NOMO-1 (cell line): ENCODE data around the gene IL34.
A peak's percentile ranks its signal among the peaks of the same experiment; 100 is the strongest.
"Not testable (repeated sequence)": the region's sequence is repeated elsewhere in the genome, so short reads cannot be mapped to it uniquely, and the experiment has no call there.

Experiments used
- DNase-seq, 2 experiments: peaks; one replicate each; lab custom pipeline; 2025; ENCODE audit not compliant: unreplicated experiment in 2 of 2; lab: John Stamatoyannopoulos, UW

Gene IL34

DNA sequence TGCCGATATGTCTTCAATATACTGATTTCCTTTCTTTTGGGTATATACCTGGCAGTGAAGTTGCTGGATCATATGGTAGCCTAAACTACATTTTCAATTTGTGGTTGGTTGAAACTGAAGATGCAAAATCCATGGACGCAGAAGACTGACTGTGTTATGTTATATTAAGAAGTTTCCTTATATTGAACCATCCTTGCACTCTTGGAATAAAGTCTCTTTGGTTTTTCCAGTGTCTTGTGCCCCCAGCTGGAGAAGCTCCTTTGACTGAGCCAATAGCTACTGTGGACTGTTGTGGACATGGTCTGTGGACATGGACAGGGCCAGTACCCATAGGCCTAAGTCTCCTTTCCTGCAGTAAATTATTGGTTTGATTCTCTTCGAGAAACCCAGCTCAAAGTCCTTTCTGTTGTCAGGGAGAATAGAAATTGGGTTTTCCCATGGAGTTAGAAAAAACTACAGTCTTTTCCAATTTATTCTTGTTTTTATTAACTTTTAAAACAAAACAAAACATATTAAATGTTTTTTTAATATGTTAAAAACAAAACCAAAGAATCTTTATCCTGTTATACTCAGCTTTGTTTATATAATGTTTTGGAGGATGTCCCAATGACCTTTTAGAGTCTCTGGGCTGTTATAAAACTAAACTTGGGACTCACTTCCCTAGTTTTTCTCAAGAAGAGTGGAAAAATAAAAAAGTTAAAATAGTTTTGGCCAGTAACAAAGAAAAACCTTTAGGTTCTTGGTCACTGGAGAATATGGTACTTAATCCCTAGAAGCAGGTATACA lies 15.2 kb upstream of the IL34 start:
- no peak for DNase-seq

DNA sequence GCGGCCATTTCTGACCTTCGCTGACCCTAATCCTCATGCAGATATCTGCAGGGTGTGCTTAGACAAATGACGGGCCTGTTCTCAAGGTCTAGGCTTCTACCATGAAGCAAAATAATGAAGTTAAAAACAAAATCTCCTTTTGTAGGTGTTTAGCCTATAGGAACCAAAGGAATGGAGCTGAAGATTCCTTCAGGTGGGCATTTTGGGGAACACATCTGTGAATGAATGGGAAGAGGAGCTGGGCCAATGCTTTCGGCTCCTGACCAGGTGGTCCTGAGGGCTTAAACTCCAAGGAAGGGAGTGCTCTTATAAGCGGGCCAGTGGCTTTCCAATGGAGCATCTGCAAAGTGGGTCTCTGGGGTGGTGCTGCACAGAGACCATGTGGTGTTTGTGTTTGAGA lies 14.1 kb upstream of the IL34 start:
- DNase-seq = no peak

DNA sequence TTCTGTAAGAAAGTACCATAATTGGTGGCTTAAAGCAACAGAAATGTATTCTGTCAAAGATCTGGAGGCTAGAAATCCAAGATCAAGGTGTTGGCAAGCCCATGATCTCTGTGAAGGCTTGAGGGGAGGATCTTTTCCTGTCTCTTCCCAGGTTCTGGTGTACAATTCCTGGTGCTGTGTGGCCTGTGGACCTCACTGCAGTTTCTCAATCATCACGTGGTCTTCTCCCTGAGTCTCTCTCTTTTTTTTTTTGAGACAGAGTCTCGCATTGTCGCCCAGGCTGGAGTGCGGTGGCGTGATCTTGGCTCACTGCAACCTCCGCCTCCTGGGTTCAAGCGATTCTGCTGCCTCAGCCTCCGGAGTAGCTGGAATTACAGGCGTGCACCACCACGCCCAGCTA lies 12.7 kb upstream of the IL34 start:
- DNase-seq = not testable (repeated sequence)

DNA sequence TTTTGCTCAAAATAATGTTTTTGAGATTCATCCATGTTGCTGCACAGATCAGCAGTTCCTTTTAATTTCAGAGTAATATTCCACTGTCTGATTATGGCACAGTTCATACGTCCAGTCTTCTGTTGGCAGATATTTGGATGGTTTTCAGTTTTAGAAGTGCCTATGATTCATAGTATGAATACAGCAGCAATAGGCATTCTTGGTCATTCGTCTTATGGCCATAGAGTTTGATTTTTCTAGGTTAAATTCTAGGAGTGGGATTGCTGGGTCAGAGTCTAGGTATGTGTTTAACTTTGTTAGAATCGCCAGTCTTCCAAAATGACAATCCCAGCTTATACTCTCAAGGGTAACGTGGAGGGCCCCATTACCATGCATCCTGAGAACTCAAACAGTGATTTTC lies 11.5 kb upstream of the IL34 start:
- no peak for DNase-seq

DNA sequence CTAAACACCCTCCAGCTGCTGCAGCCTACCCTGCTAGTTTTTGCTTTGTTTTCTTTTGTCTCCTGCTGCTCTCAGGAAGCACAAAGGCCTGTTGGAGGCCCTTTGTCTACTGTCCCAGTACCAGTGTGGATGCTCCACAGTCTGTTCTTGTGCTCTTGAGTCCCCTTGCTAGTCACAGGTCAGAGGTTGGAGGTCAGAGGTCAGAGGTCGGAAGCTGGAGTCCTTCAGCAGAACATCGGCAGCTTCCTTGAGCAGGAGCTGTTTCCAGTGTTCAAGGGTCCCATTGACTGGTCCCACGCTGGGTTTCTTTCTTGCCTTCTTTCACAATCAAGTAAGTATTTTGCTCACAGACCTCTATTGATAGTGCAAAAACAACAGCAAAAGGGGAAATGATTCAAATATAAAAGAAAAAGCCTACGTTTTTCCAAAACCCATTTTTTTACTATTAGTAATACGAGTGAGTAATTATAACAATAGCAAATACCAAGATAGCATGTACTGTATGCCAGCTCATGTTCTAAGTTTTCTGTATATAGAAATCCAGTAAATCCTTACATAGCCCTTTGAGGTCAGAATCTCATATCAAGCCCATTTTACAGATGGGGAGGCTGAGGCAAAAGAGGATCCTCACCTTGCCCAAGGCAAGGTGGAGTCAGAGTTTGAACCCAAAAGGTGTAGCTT lies 10.9 kb upstream of the IL34 start:
- no peak for DNase-seq

DNA sequence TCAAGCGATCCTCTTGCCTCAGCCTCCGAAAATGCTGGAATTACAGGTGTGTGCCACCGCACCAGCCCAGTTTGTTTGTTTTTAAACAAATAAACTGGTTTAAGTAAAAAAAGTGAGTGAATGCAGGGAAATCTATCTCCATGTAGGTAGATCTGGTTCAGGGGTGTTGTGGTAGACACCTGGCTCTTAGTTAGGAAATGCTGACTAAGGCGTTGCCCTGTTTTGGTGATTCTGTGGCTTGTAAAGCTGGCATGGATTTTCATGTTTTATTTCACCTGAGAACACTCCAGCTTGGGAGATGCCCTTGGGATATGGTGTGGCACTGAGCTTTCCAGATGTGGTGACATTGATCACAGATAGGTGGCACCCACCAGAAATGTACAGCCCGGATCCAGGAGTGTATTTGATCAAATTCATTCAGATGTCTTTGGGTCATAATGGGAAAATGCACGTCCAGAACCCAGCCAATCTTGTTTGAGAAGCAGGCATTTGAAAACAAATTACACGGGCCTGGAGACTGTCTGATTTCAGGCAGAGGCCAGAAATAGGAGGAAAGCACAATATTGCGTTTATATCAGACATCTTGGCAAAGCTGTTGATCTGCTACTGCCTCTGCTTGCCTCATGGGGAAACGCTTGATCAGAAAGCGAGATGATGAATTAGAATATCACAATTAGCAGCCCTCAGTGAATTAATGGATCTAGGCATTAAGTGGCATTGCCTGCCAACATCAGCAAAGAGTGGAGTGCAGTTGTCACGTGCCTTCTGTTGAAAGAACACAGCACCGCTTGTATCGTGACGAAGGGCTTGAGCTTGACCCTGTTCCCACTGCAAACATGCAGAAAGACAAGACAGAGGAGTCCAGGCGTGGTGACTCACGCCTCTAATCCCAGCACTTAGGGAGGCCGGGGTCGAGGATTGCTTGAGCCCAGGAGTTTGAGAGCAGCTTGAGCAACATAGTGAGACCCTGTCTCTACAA lies 7.3 kb upstream of the IL34 start:
- DNase-seq = no peak

DNA sequence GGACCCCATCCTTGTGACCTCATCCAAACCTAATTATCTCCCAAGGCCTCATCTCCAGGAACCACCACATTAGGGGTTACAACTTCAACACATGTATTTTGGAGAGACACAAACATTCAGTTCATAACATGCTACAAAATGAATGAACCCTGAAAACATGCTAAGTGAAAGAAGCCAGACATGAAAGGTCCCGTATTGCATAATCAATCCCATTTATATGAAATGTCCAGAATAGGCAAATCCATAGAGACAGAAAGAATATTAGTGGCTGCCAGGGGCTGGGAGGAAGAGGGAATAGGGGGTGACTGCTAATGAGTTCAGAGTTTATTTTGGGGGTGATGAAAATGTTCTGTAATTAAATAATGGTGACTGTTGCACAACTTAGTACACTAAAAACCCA lies 3.7 kb upstream of the IL34 start:
- DNase-seq = no peak

DNA sequence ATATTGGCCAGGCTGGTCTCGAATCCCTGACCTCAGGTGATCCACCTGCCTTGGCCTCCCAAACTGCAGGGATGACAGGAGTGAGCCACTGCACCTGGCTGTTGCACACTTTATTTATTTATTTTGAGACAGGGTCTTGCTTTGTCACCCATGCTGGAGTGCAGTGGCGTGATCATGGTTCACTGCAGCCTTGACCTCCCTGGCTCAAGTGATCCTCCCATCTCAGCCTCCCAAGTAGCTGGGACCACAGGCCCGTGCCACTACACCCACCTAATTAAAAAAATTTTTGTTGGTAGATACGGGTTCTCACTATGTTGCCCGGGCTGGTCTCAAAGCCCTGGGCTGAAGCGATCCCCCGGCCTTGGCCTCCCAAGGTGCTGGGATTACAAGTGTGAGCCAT lies 3.1 kb upstream of the IL34 start:
- not testable (repeated sequence) for DNase-seq

DNA sequence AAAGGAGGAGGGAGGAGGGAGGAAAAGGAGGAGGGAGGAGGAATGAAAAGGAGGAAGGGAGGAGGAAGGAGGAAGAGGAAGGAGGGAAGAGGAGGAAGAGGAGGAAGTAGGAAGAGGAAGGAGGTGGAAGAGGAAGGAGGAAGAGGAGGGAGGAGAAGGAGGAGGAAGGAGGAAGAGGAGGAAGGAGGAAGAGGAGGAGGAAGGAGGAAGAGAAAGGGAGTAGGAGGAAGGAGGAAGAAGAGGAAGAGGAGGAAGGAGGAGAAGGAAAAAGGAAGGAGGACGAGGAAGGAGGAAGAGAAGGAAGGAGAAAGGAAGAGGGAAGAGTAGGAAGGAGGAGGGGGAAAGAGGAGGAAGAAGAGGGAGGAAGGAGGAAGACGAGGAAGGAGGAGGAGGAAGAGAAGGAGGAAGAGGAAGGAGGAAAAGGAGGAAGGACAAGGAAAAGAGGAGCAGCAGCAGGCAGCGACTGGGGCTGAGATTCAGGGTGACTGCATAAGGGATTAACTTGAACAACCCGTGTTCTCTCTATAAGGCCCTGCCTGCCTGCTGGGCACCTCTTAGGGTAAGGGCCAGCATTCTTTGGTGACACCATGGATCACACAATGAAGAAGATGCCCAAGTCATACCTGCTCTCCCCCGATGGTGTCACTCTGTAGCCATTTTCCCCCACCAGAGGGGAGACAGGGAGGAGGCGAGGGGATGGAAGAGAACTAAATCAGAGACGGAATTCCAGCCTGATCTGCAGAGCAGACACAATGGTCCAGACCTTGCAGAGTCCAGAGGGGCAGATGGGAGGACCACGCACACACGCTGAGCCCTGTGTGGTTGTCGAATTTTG lies 1.4 kb upstream of the IL34 start:
- no peak for DNase-seq

DNA sequence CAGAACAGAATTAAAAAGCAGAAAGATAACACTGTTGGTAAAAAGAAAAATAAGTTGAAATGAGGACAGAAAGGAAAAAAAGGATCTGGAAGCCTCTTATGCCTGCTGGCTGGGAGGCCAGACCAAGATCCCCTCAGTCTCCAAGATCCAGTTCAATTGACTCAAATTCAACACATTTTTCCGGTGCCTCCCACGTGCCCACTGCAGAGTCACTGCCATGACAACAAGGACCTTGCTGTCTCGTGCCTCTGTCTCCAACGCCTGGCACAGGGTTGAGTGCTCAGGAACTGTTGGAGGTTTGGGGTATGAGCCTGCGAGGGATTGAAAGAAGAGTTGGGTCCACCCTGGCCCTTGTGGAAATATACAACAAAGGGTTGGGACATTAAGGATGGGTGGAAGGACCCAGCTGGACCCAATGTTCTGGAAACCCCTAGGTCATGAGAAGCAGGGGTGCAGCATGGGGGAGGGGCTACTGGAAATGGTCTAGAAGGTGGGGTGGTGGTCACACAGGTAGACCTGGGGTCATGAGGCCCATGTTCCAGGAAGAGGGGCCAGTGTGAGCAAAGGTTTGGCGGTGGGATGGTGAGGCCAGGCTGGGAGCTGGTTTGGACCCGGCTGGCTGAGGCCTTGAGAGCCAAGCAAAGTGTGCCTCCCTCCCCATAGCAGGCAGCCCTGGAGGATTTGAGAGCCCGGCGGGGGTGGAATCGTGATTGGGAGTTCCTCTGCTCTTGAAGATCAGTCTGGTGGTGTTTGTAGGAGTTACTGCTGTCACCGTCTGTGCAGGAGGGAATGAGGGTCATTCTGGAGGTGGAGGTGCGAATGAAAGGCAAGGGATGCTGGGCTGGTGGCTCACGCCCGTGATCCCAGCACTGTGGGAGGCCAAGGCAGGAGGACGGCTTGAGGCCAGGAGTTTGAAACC lies 1.3 kb downstream of the IL34 start:
- no peak for DNase-seq

DNA sequence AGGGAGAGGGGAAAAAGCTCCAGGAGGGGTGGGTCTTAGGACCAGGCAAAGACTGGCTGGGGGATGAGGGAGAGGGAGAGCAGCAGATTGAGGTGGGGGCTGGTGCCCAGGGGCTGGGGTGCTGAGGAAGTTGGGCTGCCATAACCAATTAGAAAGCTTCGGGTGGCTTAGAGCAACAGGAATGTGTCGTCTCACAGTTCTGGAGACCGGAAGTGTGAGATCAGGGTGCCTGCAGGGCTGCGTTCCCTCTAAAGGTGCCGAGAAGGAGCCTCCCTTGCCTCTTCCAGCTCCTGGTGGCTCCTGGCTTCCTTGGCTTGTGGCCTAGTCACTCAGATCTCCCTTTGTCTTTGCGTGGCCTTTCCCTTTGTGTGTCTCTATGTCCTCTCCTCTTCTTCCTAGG lies 2.2 kb downstream of the IL34 start:
- DNase-seq = no peak

DNA sequence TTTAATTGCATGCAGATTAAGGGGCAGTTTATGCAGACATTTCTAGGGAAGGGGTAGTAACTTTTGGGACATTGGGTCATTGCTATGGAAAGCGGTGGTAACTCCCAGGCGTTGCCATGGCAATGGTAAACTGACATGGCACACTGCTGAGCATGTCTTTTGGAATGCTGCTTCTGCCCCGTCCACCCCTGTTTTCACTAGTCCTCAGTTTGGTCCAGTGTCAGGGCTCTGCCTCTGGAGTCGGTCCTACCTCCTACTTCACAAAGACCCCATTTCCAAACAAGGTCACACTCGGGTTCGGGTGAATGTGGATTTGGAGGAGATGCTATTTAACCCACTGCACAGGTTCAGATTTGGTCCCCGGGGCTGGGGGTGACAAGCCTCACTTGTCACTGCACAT lies 2.9 kb downstream of the IL34 start:
- no peak for DNase-seq

DNA sequence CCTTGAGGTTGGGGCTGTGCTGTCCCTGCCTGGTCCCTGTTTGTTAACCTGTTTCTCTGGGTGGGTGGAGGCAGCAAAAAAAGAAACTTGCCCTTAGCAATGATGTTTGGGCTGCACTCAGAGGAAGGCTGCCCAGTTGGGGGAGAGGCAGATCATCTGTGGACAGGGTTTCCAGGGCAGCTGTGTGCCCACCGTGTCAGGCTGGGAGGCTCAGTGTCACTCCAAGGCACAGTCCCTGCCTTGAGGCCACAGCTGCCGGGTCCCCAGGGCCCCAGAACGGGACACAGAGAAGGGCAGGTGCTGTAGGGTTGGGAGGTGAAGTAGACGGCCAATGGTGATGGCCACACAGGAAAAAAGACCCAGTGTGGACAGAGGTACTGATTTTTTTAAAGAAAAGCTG lies 3.9 kb downstream of the IL34 start:
- DNase-seq = no peak

DNA sequence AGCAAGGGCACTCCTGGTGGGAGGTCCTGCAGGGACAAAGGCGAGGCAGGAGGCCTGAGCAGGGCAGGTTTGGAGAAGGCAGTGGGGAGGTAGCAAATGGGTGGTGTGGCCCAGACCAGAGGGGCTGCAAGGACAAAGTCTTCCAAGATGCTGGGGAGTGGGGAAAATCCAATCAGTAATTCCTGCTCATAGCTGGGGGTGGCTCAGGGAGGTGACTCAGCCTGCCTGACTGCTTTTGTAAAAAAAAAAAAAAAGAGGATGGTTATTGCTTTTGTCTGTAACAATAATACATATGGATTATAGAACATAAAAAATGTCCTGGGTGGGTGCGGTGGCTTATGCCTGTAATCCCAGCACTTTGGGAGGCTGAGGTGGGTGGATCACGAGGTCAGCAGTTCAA lies 5.2 kb downstream of the IL34 start:
- DNase-seq = no peak

DNA sequence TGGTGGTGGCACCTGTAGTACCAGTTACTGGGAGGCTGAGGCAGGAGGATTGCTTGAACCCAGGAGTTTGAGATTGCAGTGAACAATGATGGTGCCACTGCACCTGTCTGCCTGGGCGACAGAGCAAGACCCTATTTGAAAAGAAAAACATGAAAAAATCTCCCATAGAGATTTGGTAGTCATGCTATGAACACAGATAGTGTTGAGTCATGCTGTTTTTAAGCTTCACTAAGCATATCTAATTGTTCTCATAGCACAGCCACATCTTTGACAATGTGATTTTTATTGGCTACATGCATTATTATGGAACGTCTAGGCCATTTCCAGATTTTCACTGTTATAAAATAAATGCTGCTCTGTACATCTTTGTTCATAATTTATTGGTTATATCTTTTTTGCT lies 6.0 kb downstream of the IL34 start:
- DNase-seq = no peak

DNA sequence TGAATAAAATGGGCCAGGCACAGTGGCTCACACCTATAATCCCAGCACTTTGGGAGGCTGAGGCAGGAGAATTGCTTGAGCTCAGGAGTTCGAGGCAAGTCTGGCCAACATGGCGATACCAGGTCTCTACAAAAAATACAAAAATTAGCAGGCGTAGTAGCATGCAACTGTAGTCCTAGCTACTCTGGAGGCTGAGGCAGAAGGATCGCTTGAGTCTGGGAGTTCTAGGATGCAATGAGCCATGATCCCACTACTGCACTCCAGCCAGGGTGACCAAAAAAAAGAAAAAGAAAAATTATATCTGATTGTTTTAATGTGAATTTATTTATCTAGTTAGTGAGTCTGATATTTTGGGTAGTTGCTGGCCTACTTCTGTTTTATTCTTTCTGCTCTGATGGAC lies 7.0 kb downstream of the IL34 start:
- DNase-seq = no peak

DNA sequence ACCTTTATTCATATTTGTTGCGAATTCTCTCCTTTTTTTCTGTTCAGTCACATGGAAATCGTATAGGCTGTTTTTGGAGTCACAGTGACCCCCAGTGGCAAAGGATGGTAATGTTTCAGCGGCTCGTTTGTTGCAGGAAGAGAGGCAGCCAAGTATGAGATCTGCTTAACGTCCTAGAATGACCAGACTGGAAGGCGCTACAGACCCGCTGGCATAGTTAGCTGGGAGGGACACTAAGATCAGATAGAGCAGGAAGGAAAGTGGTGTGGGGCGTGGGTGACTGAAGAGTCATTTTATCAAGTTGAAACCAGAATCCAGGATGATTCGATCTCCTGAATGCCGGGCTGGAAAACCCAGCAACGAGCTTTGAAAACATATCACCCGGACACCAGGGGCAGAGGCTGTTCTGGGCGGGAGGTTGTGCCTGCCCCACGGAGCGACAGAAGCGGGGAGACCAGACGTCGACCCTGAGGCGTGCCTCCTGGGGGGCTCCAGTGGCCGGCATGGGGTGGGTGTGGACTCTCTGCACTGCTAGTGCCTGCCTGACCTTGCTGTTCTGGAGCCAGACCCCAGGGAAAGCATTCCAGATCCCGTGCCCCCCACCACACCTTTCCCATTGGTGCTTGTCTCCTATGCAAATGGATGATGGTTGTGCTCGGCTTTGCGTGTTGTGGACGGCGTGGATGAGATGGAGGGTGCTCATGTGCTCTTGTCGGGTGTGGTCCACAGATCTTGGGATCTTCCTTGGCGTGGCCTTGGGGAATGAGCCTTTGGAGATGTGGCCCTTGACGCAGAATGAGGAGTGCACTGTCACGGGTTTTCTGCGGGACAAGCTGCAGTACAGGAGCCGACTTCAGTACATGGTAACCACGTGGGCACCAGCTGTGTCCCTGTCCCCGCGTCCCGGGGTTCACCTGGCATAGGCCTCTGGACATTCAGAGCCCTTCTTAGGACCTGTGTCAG lies 7.7 kb downstream of the IL34 start:
- peak; percentile 63 to 65 for DNase-seq

DNA sequence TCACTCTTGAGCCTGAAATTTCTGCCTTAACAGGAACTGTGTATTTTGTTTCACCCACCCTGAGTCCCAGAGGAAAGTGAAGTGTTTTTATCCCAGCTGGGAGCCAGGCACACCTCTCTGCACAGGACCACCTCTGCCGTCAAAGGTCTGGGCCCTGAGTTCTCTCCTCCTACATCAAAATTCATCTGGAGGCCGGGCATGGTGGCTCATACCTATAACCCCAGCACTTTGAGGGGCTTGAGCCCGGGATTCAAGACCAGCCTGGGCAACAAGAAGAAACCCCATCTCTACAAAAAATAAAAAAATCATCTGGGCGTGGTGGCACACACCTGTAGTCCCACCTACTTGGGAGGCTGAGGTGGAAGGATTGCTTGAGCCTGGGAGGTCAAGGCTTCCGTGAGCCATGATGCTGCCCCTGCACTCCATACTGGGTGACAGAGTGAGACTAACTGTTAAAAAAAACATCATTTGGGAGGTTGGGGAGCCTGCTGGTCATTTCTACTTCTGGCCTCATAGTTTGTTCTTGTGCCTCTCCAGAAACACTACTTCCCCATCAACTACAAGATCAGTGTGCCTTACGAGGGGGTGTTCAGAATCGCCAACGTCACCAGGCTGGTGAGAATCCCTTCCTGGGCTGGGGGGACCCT lies 9.8 kb downstream of the IL34 start:
- DNase-seq = no peak
